8988T (cell line): Measurements from ENCODE around the gene SMIM13.

Experiments
- DNase-seq: peaks from one replicate; pipeline ENCODE4 v3.0.0; 2011

Gene SMIM13

DNA sequence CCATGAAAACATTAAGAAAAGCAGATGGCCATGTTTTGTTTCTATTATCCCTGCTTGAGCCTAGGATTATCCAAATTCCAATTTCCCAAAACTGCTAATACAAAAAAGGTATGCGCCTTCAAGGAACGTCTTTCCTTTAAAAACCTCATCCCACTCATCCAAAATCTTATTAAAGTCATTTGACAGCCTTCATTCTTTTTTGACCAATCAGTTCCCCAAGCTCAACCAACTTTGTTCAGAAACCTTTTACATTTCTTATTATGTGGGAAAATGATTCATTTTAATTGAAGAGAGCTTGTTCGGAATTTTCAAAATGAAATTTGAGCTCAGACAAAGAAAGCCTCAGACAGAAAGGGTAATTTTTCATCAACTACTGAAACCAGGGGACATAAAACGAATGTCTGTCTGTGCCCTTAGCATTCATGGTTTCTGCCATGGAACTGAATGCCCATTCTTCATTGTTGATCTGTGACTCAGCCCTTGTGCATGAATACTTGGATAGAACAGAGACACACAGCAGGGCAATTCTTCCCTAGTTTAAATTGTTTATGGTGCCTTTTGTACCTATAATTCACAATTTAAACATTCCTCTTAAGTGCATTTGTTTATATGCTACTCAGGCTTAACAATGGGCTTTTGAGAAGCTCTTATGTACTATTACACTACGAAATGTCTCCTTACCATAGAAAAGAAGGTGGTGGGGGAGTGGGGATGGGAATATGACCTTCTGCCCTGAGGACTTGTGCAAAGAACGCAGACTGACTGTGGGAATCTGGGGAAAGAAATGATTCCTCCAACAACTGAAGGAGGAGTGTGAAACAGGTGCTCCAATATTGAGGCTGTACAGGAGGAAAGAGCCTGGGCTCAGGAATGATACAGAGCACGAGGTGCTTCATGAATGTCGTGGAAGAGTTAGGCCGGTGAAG is 67.7 kb downstream of the SMIM13 start:
- no peak for DNase-seq

DNA sequence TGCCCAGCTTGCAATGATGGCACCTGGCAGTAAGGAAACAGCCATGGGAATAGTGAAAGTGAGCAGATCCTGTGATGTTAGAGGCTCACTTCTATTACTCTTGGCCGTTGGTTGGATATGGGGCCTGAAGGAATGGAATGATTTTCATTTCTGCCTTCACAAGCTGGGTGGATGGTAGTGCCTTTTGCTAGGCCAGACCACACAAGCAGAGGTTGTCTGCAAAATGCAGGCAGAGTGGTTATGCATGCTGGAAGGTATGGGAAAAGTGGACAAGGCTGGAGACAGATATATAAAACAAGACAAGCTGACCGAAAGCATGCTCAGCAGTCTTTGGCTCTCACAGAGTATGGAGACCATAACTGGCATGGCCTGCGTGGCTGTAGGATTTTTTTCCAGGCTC is 68.6 kb downstream of the SMIM13 start:
- DNase-seq = no peak

DNA sequence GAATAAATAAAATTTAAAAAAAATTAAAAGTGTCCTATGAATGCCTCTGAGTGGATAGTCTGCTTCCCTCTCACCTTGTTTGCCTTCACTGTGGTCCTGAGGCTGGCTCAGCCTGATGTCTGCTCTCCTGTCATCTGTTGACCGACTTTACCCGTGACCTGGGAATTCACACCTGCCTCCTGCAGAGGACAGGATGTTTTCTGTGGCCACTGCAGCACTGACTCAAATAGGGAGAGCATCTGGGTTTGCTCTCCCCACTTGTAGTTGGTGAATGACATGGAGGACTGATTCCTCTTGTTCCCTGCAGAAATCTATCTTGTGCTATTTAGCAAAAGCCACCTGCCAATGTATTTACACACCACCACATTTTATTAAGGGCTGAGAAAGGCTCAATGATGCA is 70.3 kb downstream of the SMIM13 start:
- no peak for DNase-seq

DNA sequence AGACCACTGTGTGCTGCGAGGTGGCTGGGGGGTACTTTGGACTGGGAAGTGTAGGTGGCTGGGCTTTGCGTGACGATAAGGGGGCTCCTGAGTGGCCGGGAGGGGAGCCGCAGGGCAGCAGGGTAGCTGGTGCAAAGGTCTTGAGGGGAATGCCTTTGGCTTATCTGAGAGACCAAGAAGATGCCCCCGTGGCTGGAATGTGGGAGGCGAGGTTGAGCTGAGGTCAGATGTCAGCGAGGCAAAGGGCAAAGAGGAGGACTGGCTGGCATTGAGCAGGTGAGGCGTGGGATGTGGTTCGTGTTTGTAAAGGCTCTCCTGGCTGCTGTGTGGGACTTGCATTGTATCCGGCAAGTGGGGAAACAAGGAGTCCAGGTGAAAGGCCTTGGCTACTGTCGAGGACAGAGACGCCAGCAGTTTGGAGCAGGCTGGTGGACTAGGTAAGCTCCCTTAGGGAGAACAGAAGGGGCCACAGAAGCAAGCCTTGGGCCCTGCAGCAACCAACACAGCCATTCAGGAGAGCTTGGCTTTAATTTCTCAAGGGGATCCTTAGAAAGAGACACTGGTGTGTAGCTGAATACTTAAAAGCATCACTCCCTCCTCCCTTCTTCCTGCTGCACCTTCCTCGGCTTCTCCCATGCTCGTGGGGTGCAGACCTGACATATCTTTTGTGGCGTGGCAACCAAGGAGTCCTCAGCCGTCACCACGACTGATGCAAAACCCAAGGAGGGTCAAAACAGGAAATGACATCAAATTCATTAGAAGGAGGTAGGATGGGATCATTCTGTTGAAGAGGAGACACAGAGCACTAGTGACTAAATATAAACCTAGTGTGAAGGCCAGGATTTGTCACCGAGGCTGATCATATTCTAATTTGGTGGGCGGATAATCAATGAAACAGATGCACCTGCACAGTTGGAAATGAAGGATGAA is 71.3 kb downstream of the SMIM13 start:
- DNase-seq = no peak

DNA sequence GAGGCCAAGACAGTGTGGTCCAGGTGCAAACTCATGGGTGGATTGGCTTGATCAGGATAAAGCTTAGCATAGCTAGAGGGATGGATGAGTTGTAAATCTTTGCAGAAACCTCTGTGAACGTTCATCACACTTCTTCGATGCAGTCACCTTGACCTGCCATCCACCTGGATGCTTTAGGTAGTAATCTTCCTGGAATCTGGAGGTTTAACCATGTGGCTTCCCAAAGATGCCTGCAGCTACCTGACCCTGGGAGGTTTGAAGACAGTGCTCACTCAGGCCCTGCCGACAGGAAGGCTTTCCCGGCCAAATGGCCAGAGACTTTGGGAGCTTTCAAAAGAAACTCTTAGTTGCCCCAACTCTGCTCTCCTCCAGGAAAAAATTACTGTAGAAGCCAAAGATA is 73.3 kb downstream of the SMIM13 start:
- DNase-seq = no peak

DNA sequence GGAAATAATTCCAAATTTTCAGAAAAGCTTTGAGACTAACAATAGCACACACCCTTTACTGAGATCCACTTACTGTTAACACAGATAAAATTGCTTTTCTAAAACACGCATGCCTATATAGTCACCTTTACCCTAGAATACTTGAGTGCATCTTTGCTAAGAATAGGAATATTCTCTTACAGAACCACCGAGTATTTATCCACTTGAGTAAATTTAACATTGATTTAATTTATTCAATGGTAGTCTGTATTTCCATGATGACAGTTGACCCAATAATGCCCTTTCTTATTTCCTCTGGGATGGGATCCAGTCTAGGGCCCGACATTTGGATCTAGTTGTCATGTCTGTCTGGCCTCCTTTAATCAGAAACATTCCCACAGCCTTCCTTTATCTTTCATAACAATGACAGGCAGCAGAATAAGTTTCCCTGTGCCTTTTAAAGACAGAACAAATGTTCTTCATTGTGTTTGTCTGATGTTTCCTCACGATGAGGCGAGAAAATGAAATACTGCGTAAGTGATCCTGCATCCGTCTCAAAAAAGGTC is 74.5 kb downstream of the SMIM13 start:
- DNase-seq = no peak

DNA sequence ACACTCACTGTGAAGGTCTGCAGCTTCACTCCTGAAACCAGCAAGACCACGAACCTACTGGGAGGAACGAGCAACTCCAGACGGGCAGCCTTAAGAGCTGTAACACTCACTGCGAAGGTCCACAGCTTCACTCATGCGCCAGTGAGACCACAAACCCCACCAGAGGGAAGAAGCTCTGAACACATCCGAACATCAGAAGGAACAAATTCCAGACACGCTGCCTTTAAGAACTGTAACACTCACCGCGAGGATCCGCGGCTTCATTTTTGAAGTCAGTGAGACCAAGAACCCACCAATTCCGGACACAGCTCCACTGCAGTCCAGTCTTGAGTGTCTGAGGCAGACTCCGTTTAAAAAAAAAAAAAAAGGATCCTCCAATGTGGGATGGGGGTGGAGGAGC is 78.3 kb downstream of the SMIM13 start:
- no peak for DNase-seq

DNA sequence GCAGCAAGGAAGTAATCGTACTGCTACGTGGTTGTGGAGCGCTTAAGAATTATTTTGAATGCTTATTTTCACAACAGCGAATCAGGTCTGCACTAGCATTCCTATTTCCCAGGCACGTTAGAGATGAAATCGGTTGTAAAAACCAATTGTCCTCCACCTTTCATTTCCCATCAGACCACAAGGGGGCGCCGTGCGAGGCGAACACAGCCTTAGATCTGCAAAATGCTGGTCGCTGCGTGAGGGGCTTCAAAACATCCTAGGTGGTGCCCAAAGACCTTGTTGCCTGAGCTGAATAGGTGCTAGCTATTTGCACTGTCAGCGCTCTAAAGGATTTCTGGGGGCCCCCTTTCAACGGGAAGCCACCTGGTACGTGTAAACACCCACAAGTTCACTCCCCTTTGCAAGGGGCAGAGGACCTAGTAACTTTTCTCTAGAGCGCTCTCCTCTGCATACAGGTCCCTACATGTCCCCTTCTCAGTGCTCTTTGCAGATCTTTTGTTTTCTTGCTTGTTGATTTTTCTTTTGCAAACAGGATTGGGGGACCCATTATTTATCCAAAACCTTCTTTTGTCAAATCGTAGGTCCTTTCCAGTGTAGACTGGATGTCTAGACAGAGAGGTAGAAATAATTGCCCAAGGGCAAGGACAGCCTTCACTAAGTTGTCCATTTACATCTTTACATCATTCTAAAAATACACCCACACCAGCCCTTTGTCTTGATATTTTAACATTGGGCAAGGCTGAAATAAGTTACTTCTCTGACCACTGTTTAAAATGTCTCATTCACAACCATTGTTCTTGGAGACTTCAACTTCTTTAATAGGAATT is 79.1 kb downstream of the SMIM13 start:
- peak; percentile 31 for DNase-seq

DNA sequence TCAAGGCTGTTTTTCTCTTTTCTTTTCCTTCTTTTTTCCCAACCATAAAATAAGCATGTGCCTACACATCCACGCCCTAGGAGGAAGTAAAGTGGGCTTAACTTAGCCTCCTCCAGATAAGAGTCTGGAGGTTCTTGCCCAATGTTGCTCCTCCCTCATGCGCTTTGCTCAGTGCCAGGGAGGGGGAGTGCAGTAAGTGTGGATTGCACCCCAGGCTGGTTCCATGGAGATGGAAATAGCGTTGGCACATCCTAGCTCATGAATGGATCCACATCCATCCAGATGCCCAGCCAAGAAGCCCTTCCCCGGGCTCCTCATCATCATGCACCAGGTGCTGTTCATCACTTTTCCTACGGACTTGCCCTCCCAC is 80.6 kb downstream of the SMIM13 start:
- no peak for DNase-seq

DNA sequence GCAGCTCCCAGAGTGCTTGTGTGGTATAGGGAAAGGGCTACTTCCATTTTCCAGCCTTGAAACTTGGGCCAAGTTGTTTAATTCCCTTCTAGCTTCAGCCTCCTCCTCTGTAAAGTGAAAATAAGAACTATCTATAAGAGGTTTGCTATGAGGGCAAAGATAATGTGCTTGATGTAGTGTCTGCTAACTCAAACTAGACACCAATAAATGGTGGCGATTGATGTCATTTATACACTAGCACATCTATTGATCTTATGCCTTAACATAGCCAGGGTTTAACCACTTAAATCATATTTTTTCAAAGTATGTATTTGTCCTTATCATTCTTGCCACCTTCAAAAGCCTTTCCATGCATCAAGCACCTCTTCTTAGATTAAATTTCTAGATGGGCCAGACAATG is 83.6 kb downstream of the SMIM13 start:
- no peak for DNase-seq

DNA sequence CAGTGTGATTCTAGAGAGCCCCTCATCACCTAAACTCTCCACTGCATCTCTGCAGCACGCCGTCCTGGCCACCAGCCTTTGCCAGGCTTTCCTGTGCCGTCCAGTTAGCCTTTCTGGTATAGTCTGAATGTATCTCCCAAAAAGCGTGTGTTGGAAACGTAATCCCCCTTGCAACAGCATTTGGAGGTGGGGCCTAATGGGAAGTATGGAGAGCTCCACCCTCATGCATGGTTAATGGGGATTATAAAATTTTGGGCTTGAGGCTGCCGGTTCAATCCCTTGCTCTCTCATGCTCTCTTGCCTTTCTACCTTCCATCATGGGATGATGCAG is 85.4 kb downstream of the SMIM13 start:
- no peak for DNase-seq

DNA sequence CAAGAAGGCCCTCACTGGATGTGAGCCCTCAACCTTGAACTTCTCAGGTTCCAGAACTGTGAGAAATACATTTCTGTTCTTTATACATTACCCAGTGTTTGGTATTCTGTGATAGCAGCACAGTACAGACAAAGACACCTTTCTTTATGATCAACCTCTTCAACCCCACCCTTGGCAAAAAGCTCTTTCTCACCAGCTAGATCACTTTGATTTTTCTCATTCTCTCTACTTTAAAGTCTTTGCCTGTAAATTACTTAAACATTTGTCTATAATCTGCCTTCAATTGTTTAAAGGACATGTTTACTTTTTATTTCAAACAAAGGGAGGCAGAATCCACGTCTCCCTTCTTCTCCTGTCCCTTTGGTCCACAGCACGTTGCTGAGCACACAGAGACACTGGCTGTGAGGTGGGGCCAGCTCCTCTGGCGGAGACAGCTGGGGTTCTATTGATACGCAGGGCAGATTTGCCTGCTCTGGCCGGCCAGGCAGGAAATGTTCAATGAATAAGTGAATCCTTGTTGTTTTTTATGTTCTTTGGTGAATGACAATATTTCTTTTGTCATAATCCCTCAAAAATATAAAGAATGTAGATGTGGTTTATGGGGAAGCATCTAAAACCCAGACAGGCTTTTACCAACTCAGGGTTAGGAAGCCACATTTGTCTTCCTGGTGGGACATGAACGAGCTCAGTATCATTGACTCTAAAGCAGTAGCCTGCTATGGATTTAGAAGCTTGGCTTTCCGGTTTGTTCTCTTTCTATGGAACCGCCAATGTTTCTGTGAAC is 86.0 kb downstream of the SMIM13 start:
- no peak for DNase-seq

DNA sequence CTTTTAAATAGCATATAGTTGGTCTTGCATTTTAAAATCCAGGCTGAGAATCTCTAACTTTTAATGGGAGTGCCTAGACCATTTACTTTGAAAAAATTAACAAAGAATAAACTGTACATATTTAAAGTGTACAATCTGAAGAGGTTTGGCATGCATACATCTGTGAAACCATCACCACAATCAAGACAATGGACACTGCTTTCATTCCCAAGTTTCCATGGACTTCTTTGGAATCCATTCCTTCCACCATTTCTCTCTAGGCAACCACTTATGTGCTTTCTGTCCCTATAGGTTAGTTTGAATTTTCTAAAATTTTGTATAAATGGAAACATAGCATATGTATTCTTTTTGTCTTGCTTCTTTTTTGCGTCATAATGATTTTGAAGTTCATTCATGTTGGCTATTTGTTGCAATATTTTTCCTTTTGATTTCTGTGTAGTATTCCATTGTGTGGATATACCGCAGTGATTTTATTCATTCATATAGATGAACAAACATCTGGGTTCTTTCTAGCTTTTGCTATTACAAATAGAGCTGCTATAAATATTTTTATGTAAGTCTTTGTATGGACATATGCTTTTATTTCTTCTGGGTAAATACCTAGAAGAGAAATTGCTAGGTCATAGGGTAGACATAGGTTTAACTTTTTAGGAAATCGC is 88.0 kb downstream of the SMIM13 start:
- DNase-seq = no peak

DNA sequence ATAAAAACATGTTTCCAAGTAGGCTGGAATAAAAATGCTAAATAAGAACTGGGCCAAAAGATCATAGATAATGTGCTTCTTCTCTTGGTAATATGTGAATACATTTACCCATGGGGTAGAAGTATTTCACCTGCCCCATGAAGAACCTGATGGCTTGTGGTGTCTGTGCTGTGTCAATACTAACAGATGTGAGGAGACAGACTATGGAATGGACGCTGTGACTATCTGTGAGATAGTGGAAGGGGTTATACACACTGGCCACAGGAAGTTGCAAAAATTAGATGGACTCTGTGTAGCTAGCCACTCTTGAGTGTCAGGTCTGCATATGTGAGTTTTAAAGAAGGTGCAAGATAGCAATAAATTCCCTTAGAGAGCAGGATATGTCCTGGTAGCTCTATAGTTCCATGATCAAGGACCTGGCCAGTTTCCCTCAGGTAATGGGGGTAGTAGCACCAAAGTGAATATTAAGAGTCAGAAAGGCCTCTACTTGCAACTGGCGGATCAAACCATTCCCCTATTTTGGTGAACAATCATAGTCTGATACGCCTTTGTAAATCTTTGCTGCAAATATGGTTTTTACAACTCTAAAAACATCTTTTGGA is 90.2 kb downstream of the SMIM13 start:
- DNase-seq = no peak

DNA sequence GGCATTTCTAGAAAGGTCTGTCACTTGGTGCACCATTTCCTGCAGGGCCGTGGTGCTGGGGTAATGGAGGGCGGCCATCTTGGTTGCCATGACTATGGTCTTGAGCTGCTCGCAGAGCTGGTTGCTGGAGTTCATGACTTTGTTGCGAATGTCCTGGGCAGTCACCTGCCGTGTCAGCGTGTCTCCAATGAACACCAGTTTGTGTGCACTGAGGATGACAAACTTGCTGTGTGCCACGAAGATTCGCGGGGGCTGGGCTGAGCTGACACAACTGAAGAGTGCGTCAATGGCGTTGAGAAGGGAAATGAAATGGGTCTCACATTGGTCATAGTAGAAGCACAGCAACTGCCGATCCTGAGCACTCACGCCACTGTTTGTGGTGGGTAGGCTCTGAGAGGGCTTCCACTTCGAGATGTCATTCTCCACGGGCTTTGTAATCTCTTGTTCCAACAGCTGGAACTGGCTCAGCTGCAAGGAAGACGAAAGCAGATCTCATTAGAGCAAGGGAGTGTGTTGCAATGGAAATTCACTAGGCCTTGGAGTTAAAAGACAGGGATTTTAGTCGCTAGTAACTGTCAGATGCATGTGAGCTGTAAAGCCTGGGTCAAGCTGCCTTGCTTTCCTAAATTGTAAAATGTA is 91.7 kb downstream of the SMIM13 start:
- DNase-seq = no peak

DNA sequence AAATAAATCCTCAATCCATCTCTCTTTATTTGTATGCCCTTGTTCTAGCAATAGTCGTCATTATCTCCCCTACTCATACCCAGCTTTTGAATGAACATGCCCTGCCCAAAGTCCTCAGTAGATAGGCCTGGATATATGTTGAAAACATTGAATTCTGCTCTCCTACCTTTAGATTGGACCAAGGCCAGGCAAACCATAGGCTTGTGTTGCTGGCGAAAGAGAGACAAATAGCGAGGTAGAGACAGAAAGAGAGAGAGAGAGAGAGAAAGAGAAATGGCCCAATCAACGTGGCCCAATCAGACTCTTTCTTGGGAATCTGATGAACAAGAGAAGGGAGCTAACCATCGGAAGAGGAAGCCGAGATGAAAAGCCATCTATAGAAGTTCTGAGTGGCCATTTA is 93.7 kb downstream of the SMIM13 start:
- no peak for DNase-seq
